ENCODE data around the gene TUBG1. TPM values are rescaled to one million over a fixed set of nuclear protein-coding genes. Genes with fewer than 3 reads are reported as not detected.

The TUBG1 gene
- total and polyA plus RNA-seq, 2 of the 8 experiments (the other 6 are each of a cell fraction or from before 2014, with no cell fraction given): 109 to 208 TPM

DNA sequence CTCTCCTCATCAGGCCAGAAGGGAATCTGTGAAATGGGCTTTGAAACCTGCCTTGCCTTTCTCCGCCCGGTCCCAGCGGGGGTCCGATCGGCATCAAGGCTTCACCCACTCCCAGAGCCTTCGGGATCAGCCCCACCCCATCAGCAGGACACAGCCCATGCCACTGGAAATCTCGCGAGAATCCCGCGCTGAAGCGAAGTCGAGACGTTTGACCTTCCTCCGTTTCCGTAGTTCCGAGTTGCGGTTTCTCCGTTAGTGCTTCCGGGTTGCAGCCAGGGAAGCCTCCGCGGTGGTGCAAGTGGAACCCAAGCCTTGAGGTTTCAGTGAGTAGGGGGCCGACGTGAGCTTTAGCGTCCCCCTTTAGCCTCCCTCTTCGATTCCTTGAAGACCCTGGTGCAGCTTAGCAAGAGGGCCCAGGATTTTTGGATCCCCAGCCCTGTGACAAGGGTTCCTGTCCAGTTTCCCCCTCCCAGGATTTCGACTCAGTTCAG, 47.5 kb upstream of the TUBG1 start, which contains the start of gene COASY (continued):
- TF ChIP-seq, protein P1, sequence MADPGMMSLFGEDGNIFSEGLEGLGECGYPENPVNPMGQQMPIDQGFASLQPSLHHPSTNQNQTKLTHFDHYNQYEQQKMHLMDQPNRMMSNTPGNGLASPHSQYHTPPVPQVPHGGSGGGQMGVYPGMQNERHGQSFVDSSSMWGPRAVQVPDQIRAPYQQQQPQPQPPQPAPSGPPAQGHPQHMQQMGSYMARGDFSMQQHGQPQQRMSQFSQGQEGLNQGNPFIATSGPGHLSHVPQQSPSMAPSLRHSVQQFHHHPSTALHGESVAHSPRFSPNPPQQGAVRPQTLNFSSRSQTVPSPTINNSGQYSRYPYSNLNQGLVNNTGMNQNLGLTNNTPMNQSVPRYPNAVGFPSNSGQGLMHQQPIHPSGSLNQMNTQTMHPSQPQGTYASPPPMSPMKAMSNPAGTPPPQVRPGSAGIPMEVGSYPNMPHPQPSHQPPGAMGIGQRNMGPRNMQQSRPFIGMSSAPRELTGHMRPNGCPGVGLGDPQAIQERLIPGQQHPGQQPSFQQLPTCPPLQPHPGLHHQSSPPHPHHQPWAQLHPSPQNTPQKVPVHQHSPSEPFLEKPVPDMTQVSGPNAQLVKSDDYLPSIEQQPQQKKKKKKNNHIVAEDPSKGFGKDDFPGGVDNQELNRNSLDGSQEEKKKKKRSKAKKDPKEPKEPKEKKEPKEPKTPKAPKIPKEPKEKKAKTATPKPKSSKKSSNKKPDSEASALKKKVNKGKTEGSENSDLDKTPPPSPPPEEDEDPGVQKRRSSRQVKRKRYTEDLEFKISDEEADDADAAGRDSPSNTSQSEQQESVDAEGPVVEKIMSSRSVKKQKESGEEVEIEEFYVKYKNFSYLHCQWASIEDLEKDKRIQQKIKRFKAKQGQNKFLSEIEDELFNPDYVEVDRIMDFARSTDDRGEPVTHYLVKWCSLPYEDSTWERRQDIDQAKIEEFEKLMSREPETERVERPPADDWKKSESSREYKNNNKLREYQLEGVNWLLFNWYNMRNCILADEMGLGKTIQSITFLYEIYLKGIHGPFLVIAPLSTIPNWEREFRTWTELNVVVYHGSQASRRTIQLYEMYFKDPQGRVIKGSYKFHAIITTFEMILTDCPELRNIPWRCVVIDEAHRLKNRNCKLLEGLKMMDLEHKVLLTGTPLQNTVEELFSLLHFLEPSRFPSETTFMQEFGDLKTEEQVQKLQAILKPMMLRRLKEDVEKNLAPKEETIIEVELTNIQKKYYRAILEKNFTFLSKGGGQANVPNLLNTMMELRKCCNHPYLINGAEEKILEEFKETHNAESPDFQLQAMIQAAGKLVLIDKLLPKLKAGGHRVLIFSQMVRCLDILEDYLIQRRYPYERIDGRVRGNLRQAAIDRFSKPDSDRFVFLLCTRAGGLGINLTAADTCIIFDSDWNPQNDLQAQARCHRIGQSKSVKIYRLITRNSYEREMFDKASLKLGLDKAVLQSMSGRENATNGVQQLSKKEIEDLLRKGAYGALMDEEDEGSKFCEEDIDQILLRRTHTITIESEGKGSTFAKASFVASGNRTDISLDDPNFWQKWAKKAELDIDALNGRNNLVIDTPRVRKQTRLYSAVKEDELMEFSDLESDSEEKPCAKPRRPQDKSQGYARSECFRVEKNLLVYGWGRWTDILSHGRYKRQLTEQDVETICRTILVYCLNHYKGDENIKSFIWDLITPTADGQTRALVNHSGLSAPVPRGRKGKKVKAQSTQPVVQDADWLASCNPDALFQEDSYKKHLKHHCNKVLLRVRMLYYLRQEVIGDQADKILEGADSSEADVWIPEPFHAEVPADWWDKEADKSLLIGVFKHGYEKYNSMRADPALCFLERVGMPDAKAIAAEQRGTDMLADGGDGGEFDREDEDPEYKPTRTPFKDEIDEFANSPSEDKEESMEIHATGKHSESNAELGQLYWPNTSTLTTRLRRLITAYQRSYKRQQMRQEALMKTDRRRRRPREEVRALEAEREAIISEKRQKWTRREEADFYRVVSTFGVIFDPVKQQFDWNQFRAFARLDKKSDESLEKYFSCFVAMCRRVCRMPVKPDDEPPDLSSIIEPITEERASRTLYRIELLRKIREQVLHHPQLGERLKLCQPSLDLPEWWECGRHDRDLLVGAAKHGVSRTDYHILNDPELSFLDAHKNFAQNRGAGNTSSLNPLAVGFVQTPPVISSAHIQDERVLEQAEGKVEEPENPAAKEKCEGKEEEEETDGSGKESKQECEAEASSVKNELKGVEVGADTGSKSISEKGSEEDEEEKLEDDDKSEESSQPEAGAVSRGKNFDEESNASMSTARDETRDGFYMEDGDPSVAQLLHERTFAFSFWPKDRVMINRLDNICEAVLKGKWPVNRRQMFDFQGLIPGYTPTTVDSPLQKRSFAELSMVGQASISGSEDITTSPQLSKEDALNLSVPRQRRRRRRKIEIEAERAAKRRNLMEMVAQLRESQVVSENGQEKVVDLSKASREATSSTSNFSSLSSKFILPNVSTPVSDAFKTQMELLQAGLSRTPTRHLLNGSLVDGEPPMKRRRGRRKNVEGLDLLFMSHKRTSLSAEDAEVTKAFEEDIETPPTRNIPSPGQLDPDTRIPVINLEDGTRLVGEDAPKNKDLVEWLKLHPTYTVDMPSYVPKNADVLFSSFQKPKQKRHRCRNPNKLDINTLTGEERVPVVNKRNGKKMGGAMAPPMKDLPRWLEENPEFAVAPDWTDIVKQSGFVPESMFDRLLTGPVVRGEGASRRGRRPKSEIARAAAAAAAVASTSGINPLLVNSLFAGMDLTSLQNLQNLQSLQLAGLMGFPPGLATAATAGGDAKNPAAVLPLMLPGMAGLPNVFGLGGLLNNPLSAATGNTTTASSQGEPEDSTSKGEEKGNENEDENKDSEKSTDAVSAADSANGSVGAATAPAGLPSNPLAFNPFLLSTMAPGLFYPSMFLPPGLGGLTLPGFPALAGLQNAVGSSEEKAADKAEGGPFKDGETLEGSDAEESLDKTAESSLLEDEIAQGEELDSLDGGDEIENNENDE (IDR thresholded peaks at IDR 0.05; ENCODE audit: insufficient replicate concordance, low read length): no peak
- peak; percentile 61; the same call in 1 of the 2 replicates for TF ChIP-seq CREB1 (IDR thresholded peaks at IDR 0.05)
- TF ChIP-seq SIRT6 (IDR thresholded peaks at IDR 0.05; ENCODE audit: low read length): no peak
- TF ChIP-seq POLR2A (IDR thresholded peaks at IDR 0.05; ENCODE audit: control extremely low read depth in 1 of 2, low read depth in 2 of 2, low read length in 2 of 2): peak in 1 of 2 experiments; percentile 82; a peak in 2 of 3 replicates
- TF ChIP-seq TBP (IDR thresholded peaks at IDR 0.05; ENCODE audit: low read depth, low read length): peak; percentile 66; the same call in 1 of the 2 replicates
- TF ChIP-seq SP2 (IDR thresholded peaks at IDR 0.05; ENCODE audit: low read length): no peak
- TF ChIP-seq GABPA (IDR thresholded peaks at IDR 0.05; ENCODE audit: borderline replicate concordance, insufficient read depth, low read length): peak; percentile 84; the same call in 1 of the 2 replicates
- peak; percentile 98 for TF ChIP-seq BRCA1 (IDR thresholded peaks at IDR 0.05; ENCODE audit: low read depth, low read length)
- peak in 1 of 2 experiments; percentile 50; a peak in 1 of 3 replicates for TF ChIP-seq EP300 (IDR thresholded peaks at IDR 0.05; ENCODE audit: borderline replicate concordance in 1 of 2, low read depth in 2 of 2, low read length in 2 of 2)
- no peak for TF ChIP-seq BCL11A (IDR thresholded peaks at IDR 0.05; ENCODE audit: low read depth in 2 of 2, low read length in 2 of 2)
- TF ChIP-seq POLR2AphosphoS5 (IDR thresholded peaks at IDR 0.05; ENCODE audit: low read depth, low read length): peak; percentile 29; the same call in 1 of the 2 replicates
- no peak for TF ChIP-seq CBX8 (IDR thresholded peaks at IDR 0.05; ENCODE audit: borderline replicate concordance, low read depth, low read length)

Measured in H1 (cell line).